GM19351 (cell line): ENCODE measurements around the gene ANKFN1.
A peak's percentile ranks its signal among the peaks of the same experiment; 100 is the strongest.

Source experiments
- ATAC-seq: cut with Tn5 transposase; IDR thresholded peaks from one replicate; pipeline ENCODE4 v1.9.1; 2021; ENCODE audit warnings: mild to moderate bottlenecking, moderate library complexity; ENCODE audit not compliant: unreplicated experiment

ANKFN1 gene

DNA sequence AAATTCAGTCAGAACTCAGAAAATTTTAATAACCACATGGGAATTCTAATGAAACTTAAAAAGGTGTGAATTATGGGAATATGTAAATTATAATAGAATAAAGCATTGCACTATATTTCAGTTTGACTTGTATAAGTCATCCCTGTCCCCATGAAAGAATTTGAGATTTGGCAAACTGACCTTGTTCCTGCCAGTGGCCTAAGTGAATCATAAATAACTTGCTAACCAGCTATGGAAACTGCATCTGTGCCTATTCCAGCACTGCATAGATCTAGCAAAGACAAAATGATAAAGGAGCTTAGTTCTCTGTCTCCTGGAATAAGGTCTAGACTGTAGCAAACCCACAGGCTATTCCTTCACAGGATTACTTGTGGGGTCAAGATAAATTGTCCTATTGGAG is 333.5 kb downstream of the ANKFN1 start:
- no peak for ATAC-seq

DNA sequence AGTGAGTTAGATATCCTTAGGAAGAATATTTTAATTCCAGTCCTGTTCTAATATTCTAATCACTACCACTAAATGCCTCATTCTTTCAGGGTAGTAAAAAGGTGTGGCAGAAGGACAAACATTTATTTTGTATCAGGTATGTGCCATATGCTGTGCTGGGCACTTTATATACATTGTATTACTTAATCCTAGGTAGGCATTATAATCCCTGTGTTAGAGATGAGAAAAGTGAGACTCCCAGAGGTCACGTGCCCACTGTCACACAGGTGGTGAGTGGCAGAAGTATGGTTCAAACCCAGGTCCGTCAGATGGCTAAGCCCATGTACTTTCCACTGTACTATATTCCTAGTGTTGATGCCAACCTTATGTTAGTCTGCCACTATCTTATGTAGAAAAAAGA is 335.5 kb downstream of the ANKFN1 start:
- ATAC-seq, result no peak

DNA sequence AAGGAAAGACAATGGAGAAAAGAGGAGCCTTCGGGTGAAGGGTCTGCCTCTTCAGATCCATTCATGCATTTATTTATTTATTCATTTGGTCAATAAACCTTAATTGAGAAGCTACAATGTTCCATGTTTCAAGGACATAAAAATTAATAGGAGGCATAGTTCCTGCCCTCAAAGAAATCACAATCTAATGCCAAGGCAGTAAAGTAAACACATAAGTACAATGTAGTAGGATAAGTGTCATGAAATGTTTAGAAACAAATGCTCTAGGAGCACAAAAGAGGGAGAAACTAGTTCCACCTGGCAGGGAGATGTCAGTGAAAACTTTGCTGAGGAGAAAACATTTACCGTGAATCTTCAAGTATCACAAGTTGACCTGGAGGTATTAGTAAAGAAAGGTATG is 336.7 kb downstream of the ANKFN1 start:
- ATAC-seq, result no peak

DNA sequence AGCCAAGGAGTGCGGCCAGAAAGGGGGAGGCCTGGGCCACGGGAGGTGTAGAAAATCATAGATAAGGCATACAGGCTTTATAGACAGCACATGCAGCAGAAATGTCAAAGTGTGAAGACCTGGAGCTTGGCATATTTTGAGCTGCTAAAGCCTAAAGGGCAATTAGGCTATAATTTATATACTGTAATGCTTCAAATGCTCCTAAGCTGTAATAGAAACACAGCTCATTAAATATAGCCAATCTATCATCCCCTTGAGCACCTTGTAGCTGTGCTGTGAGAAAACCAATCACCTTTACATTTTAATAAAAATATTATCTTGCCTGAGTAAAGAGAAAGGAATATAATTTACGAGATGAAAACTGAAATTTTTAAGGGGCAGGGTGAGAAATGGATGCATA is 342.3 kb downstream of the ANKFN1 start:
- ATAC-seq, result no peak

DNA sequence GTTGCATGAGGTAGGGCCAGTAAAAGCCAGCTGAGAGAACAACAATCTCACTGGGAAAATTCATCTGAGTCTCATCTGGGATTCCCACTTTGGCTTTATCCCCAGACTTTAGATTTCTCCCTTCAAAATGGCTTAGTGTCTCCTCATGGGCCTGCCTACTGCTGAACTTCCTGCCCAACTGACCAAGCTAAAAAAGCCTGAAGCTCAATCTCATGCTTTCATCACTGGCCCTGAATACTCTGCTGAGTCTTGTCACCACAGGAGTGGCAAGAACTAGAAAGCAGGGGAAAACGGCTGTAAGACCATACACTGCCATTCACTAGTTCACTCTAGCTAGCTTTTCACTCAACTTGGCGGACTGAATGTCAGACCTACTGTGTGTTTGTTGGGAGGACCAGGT is 343.9 kb downstream of the ANKFN1 start:
- no peak for ATAC-seq

DNA sequence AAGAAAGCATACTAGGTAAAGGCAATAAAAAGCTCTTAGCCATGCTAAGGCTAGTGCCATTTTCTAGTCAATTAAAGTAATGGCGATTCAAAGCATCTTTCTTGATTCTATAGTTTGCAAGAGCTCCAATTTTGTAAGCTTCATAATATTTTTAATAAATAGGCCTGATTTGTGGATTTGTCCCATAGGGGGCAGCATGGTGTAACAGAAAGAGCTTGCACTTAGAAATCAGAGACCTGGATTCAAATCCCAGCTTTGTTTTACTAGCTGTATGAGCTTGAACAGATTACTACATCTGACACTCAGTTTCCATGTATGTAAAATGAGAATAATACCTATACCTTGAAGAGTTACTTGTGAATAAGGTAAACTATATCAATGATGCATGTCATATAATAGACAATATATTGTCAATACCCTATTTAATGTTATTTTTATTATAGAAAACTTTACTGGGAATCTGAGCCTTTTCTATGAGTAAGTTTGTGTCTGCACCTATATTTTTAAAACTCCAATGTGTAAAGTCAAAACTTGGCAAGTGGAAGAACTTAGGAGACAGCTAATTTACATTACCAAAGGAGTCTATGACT is 346.6 kb downstream of the ANKFN1 start:
- ATAC-seq, result no peak

DNA sequence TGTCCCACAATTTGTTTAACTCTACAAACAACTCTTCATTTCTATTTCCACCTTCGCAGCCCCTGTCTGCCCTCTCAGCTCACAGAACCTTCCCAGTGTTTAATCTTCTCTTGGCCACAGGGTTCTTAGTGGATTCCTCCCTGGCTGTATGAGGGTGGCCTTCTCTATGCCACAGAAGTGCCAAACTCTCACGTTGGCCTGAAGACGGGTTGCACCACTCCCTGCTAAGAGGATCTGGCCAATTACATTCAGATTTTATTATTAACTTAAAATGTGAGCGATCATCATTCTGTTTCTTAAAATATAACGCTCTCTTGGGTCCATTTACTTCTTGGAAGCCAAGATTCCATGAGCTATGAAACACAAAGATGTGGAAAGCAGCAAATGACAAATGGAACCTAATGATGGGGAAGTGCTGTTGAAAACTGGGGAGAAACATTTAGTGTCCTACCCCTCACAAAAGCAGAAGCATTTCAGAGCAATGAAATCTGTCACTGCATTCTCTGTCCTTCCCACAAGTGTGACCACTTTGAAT is 348.9 kb downstream of the ANKFN1 start:
- no peak for ATAC-seq

DNA sequence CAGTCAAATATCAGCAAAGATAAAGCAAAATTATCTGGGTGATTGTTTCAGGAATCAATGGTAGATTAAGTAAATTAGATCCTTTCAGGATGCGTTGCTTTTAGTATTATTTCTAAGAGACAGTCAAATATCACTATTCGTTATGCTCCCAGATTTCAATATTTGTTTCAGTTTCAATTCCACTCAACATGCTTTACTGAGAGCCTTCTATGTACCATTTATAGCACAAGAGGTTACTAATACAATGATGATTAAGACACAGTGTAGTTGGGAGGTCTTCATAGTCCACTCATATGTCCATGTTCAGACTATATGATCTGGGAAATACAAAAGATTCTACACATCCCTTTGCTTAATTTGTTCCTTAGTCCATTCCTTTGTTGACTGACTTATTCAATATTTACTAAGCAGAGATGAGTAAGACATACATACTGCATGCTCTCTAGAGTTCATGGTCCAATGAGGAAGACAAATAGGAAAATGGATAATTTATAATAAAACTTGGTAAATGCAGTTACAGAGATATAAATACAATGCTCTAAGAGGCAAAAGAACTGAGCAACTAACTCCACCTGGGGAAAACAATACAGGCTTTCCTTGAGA is 352.0 kb downstream of the ANKFN1 start:
- ATAC-seq, result peak; percentile 68

DNA sequence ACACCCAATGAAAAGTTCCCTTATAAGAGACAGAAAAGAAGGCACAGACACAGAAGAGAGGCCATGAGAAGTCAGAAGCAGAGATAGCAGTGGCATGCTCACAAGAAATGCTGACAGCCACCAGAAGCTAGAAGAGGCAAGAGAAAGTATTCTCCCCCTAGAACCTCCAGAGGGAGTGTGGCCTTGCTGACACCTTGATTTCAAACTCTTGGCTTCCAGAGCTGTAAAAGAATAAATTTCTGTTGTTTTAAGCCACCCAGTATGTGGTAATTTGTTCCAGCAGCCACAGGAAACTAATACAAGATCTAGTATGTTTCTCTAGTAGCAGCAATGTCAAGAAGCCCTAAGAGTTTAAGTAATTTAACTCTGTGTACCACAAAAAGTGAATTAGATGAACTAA is 353.1 kb downstream of the ANKFN1 start:
- no peak for ATAC-seq

DNA sequence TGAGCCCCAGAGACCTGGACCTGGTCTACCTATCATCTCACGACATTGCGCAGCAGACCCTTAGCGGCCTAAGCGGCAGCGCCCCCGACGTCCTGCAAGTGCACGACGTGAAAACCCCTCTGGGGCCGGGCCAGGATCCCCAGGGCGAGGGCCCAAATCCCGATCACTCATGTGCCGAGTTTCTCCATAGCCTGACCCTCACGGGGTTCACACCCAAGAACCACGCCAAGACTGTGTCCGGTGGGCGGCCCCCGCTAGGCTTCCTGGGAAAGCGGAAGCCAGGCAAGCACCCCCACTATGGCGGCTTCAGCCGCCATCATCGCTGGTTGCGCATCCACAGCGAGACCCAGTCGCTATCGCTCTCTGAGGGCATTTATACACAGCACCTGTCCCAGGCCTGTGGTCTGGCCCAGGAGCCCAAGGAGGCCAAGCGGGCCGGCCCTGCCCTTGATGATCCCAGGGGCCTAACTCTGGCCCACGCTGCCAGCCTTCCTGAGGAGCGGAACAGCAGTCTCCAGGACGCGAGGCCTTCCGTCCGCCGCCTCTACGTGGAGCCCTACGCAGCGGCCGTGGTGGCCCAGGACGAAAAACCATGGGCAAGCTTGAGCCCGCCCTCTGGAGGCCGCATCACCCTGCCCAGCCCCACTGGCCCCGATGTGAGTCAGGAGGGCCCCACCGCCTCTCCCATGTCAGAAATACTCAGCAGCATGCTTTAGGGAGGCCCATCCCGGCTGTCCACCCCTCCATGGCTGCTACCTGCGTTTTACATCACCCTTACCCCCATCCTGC is 357.5 kb downstream of the ANKFN1 start:
- no peak for ATAC-seq

DNA sequence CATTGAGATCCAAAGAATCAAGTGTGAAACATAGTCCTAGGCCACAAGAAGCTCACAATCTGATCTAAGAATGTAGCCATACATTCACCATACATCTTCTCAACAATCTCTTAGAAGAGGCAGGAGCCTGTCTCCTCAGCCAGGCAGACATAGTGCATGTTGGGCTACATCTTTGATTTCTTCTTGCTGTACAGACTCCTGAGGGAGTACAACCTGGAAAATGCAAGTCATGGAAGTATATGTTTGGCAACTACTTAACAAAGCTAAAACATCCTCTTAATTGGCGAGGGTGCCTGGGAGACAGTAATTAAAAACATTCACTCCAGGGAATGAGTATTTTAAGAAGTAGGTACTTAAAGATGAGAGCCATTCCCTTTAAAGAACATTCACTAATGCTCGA is 361.0 kb downstream of the ANKFN1 start:
- no peak for ATAC-seq

DNA sequence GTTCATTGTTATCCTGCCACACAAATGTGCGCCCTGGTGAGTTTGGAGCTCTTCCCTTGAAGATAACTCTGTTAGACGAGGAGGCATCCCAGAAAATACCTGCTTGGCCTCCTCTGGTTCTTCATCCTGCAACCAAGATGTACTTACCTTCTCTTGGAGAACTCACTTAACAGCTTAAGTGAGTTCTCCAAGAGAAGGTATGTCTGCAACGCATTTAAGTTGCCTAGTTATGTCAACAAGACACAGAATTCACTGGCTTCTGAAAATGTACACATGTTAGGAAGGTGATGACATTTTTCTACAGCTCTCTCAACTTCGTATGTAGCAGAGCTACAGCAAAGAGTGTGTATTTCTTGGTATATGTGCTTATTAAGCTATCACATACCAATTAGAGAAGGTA is 361.6 kb downstream of the ANKFN1 start:
- no peak for ATAC-seq

DNA sequence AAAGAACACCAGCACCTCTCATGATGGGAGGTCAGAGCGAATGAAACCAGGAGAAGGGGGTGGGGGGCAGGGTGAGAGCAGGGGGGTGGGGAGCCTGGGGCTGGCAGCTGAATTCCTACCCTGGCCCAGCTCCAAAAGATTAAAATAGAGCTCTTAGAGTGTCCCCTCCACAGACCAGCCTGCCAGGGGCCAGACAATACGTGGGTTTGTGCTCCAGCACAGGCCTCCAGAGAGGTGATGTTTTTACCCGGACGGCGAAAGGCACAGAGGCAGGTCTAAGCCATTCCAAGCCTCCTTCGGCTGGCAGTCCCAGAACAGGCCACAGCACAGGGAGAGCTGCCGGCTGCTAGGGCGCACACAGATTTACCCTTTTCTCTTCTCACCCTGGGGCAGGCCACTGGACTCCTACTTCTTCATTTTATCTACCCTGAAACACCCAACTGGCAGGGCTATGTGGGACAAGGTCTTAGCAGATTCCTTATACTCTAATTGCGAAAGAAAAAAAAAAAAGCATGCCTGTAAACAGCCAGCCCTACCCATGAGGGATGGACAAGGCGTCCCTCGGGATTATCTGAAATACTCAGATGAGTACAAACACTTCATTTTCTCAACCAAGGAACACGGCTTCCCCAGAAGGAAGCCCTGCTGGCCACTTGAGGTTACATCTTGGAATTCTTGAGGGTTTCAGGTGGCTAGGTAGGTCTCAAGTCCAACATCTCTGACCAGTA is 368.3 kb downstream of the ANKFN1 start:
- ATAC-seq, result no peak

DNA sequence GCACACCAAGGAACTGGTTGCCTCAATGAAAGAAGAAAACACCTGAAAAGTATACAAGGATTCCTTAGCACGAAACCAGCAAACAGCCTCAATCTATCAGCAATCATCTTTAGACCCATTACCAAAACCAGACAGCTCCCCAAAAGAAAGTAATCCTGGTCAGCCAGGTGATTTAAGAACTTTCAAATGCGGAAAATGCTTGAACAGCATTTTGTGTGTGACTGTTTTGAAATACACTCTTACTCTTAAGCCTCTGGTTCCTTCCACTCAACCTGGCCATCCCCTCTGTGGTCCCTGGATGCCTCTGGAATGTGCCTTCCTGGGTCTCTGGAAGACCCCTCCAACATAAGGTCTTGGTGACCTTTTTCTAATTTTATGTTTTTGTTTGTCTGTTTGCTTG is 369.8 kb downstream of the ANKFN1 start:
- ATAC-seq, result no peak

DNA sequence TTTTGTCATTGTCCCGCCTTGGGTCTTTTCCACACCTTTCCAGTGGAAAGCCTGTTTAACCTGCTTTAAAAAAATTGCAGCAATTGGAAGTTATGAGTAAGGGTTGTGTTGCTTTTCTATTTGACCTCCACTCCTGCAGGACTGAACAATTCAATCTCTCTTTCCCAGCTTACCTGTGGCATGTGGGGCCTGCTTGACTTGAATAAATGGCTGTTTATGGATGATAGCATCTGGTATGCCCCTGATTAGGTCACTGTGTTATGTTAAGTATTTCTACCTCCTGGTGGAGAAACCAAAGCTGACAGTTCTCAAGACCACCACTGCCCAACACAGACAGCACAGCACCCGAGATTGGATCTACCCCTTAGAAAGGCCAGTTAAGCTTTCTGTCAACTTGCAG is 375.4 kb downstream of the ANKFN1 start:
- no peak for ATAC-seq

DNA sequence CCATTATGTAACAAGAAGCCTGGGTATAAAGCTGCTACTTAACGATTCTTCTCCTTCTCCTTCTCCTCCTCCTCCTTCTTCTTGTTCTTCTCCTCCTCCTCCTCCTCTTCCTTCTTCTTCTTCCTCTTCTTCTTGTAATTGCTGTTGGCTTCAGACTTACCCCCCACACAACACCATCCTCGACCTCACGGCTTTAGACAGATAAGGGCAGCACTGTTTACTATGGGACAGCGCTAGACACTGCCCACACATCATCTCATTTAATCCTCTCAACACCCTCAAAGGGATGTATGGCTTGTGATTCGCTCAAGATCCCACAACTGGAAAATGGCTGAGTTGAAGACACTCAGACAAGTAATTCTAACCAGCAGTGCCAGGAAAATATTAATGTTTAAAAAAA is 379.7 kb downstream of the ANKFN1 start:
- ATAC-seq, result no peak

DNA sequence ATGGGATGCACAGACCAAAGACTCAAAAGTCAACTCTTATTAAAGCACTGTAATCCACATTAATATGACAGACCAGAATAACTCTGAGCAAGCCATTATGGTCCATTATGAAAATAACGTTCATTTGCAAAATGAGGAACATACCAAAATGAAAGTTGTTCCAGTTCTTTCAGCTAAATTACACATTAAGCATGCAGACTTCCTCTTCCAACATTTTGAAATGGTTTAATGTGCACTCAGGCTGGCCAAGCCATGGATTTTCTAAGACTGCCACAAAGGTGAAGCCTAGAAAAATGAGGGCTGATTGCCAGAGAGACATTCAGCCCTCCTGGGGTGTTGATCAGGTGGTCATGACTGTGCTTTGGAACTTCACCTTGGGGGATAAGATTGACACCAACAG is 383.5 kb downstream of the ANKFN1 start:
- ATAC-seq, result no peak

DNA sequence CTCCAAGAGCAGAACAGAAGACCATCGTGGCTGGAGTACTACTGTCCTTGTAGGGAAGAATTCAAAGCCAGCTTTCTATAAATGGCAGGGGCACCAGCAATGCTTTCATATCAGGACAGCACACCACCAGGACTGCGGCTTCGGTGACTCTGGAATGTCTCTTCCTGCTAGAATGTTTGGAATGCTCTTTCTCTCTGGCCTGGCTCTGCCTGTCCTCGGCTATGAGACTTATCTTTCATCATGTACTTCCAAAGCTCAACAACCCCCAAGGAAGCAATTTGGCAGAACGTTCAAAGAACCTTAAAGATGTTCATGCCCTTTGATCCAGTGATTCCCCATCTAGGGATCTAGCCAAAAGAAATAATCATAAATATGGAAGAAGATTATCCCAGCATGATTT is 387.6 kb downstream of the ANKFN1 start:
- ATAC-seq, result no peak

DNA sequence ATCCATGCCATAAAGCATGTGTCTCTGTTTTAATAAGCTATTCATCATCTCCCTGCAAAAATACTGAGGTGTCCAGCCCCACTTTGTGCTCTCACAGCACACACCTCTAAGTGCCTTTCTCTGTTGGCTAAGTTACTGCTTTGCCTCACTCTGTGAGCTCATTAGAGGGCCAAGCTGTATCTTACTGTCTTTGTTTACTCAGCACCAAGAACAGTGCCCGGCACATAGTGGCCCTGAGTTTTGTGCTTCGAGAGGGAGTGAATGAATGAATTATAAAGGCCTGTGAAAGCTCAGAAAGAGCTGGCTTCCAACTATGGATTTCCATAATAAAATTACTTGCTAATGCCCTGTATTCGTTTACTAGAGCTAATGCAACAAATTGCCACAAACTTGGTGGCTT is 390.0 kb downstream of the ANKFN1 start:
- no peak for ATAC-seq

DNA sequence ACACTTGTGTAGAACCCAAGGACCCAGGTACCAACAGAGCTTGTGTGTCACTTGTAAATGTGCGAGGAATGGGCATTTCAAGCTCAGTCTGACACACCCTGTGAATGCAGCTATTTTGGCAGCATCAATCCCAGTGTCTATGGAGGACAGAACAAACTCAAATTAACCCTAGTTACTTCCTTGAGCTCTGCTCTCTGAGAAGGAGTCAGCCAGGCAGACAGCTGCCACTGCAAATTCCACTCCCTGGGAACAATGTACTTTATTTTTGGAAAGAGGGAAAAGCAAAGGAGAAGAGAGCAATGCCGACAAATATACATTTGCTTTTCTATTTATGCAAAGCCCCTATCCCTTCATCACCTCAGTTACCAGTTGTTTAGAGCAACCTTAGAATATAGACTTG is 391.8 kb downstream of the ANKFN1 start:
- no peak for ATAC-seq

DNA sequence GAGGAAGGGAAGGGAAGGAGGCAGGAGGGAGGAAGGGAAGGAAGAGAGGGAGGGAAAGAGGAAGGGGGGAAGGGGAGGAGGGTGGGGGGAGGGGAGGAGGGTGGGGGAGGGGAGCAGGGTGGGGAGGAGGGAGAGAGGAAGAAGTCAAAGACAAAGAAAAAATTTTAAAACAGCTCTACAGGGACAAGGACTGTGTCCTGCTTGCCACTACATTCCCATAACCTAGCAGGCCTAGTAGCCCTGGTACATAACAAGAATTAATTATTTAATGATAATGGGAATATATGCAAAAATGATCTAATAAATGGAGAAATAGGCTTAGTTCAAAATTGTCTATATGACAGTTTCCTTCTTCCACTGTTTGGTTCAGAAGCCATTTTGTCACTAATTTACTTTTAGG is 392.7 kb downstream of the ANKFN1 start:
- no peak for ATAC-seq

DNA sequence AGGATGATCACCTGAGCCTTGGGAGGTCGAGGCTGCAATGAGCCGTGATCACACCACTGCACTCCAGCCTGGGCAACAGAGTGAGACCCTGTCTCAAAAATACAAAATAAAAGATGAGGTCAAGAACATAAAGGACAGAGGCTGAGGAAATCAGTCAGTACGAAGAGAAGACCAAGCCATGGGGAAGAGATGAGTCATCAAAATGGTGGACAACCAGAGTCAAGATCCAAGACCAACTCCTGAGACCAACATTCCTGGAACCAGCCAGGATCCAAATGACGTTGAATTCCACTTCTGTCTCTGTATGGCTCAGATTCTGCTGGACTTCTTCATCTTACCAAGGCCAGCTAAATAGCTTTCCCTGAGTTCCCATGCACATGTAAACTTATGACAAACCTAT is 395.4 kb downstream of the ANKFN1 start:
- ATAC-seq, result no peak
